ENCODE data around the gene PXDN. TPM values are rescaled to one million over a fixed set of nuclear protein-coding genes. Genes with fewer than 3 reads are reported as not detected.

PXDN gene
- total and polyA plus RNA-seq, 2 of the 4 experiments (the other 2 are of a cell fraction) = 153 to 332 TPM

- no peak overlapping the region for H4K8ac ChIP-seq (ENCODE audit: low read depth in 2 of 2, low read length in 2 of 2)
- H3K36me3 ChIP-seq (ENCODE audit: control insufficient read depth, insufficient read depth, low read length) = peaks cover 13% of the 10 kb centered on the region
- H4K5ac ChIP-seq (ENCODE audit: low read depth, low read length) = no peak overlapping the region
- H3K23ac ChIP-seq (ENCODE audit: low read depth, low read length) = no peak overlapping the region
- H2BK15ac ChIP-seq (ENCODE audit: low read depth, low read length) = no peak overlapping the region
- H3K9me3 ChIP-seq (ENCODE audit: control insufficient read depth, insufficient read depth, low read length) = peaks cover 5% of the 10 kb centered on the region
- H2AK9ac ChIP-seq (replicated peaks; ENCODE audit: low read depth, low read length, poor library complexity) = no peak overlapping the region
- no peak overlapping the region for H3K27ac ChIP-seq (ENCODE audit: insufficient read depth, low read length)
- H2BK20ac ChIP-seq (ENCODE audit: low read depth, low read length) = no peak overlapping the region
- H3K14ac ChIP-seq (replicated peaks; ENCODE audit: low read depth, low read length) = 0 out of 2 replicates have a peak overlapping the region, but pooled peaks have one; percentile 18
- H3K4ac ChIP-seq (ENCODE audit: low read depth, low read length) = no peak overlapping the region
- POLR2A ChIA-PET (ENCODE audit: unreplicated experiment) = interaction anchor here (0.6 kb wide), 1 partner anchor 1375 kb away, joined by 4 read pairs; no protein-coding TSS in a partner anchor
- no peak overlapping the region for H3K4me2 ChIP-seq (ENCODE audit: low read depth, low read length)
- peaks cover 19% of the 10 kb centered on the region for H3K9me1 ChIP-seq (ENCODE audit: insufficient read depth, low read length)
- no peak overlapping the region for H4K91ac ChIP-seq (ENCODE audit: insufficient read depth, low read depth, low read length)
- no peak for ATAC-seq (ENCODE audit: low read depth)
- H3K27me3 ChIP-seq (ENCODE audit: control insufficient read depth, insufficient read depth, low read length) = no peaks in the 10 kb centered on the region
- H2AFZ ChIP-seq (replicated peaks; ENCODE audit: low read length, poor library complexity) = no peak overlapping the region
- H3K9ac ChIP-seq (ENCODE audit: low read depth, low read length) = no peak overlapping the region
- CTCF ChIA-PET = no interaction called here
- dilution Hi-C loops (cut with HindIII; ENCODE audit: low sequenced_read_pairs, unreplicated experiment) = no loop called here
- WGBS, 2 experiments (ENCODE audit: extremely low coverage in 2 of 2, insufficient read length in 1 of 2) = 67% methylated on average over 2 of the region's 9 CpGs; no CpG with 5 or more reads in 1 of the 2 experiments
- no peak overlapping the region for H2BK5ac ChIP-seq (ENCODE audit: low read depth, low read length, poor library complexity, severe bottlenecking)
- no peak overlapping the region for H2AK5ac ChIP-seq (ENCODE audit: low read depth, low read length)
- no peak overlapping the region for H3K56ac ChIP-seq (ENCODE audit: extremely low read depth, insufficient read depth, low read length)
- intact Hi-C loops (cut with micrococcal nuclease) = no loop called here
- no peak overlapping the region for H3K4me3 ChIP-seq (ENCODE audit: insufficient read depth, low read depth, low read length)
- peaks cover 16% of the 10 kb centered on the region for H3K4me1 ChIP-seq (ENCODE audit: control insufficient read depth, insufficient read depth, low read length)
- in situ Hi-C loops (cut with MboI; ENCODE audit: low sequenced_read_pairs) = no loop called here
- H3K18ac ChIP-seq (ENCODE audit: low read depth, low read length) = no peak overlapping the region
- BruUV-seq (replicated peaks) = no TSS peak
- TF ChIP-seq BHLHE40 (IDR thresholded peaks at IDR 0.05; ENCODE audit: low read depth, low read length) (no peak), USF2 (IDR thresholded peaks at IDR 0.05; ENCODE audit: low read depth, low read length) (0 out of 2 replicates have a peak, but pooled peaks have one; percentile 8)
- peaks cover 11% of the 10 kb centered on the region for H4K20me1 ChIP-seq (ENCODE audit: insufficient read depth, low read length)
- H2BK120ac ChIP-seq (ENCODE audit: low read depth, low read length) = no peak overlapping the region
- DNase-seq = no peak
- H3K79me1 ChIP-seq (ENCODE audit: low read depth in 1 of 2, low read length in 2 of 2) = peaks cover 0 to 27% of the 10 kb centered on the region in 2 experiments; a peak in 3 of 4 replicates
Measured at GRCh38 chr2:1627628-1628381, 116.5 kb downstream of the PXDN start.
